Neural progenitor cell (in vitro differentiated cells): Measurements from ENCODE around the gene ZRANB3. TPM values are rescaled to one million over a fixed set of nuclear protein-coding genes. Genes with fewer than 3 reads are reported as not detected.

Experiments
- DNase-seq: peaks from one replicate; pipeline ENCODE4 v3.0.0-alpha.2; 2016; ENCODE audit warnings: low spot score
- H2AFZ ChIP-seq: fragments of 200-600 bp; sonication (generic); replicated peaks from 2 replicates; pipeline ENCODE4 v1.6.1; 2016; ENCODE audit warnings: antibody characterized with exemption
- H3F3A ChIP-seq: fragments of 200-600 bp; sonication (generic); 2 replicates; pipeline ENCODE4 v1.6.1; 2016; ENCODE audit warnings: antibody characterized with exemption, low read depth
- H3K27ac ChIP-seq: fragments of 200-600 bp; sonication (generic); 2 replicates; pipeline ENCODE4 v1.5.1; 2016; ENCODE audit warnings: mild to moderate bottlenecking
- H3K27me3 ChIP-seq: fragments of 200-600 bp; sonication (generic); 2 replicates; pipeline ENCODE4 v1.6.1; 2016; ENCODE audit warnings: mild to moderate bottlenecking, moderate library complexity
- H3K36me3 ChIP-seq: fragments of 200-600 bp; sonication (generic); 2 replicates; pipeline ENCODE4 v1.5.1; 2016
- H3K4me1 ChIP-seq: fragments of 200-600 bp; sonication (generic); 2 replicates; pipeline ENCODE4 v1.6.1; 2016; ENCODE audit warnings: mixed run types
- H3K4me2 ChIP-seq: fragments of 200-600 bp; sonication (generic); 2 replicates; pipeline ENCODE4 v1.6.1; 2016
- H3K4me3 ChIP-seq: fragments of 200-600 bp; sonication (generic); 2 replicates; pipeline ENCODE4 v1.5.1; 2016
- H3K79me2 ChIP-seq: fragments of 200-600 bp; sonication (generic); 2 replicates; pipeline ENCODE4 v1.6.1; 2016; ENCODE audit warnings: low read depth
- H3K9ac ChIP-seq: fragments of 200-600 bp; sonication (generic); 2 replicates; pipeline ENCODE4 v1.6.1; 2016
- H3K9me3 ChIP-seq: fragments of 200-600 bp; sonication (generic); 2 replicates; pipeline ENCODE4 v1.5.1; 2016; ENCODE audit warnings: low read depth
- H4K20me1 ChIP-seq: fragments of 200-600 bp; sonication (generic); 2 replicates; pipeline ENCODE4 v1.6.1; 2016; ENCODE audit warnings: low read depth
- H3K27ac Mint-ChIP-seq: 3 replicates; pipeline ENCODE4 v1.8.0; 2021; ENCODE audit warnings: mixed read lengths
- H3K27me3 Mint-ChIP-seq: 2 replicates; pipeline ENCODE4 v1.8.0; 2022; ENCODE audit warnings: low read depth, mild to moderate bottlenecking, inconsistent platforms, moderate library complexity, mixed read lengths; ENCODE audit not compliant: insufficient read depth
- H3K36me3 Mint-ChIP-seq: 3 replicates; pipeline ENCODE4 v1.8.0; 2021; ENCODE audit warnings: mixed read lengths
- H3K4me1 Mint-ChIP-seq: 3 replicates; pipeline ENCODE4 v1.8.0; 2021; ENCODE audit warnings: mixed read lengths
- H3K4me3 Mint-ChIP-seq: 3 replicates; pipeline ENCODE4 v1.8.0; 2021; ENCODE audit warnings: mild to moderate bottlenecking, moderate library complexity, mixed read lengths
- H3K9me3 Mint-ChIP-seq: 3 replicates; pipeline ENCODE4 v1.8.0; 2020; ENCODE audit warnings: mixed read lengths
- CTCF ChIP-seq: fragments of 200-600 bp; sonication (generic); IDR thresholded peaks from 2 replicates; pipeline ENCODE4 v1.5.1; 2017; ENCODE audit warnings: antibody characterized with exemption, mild to moderate bottlenecking
- EZH2 ChIP-seq: fragments of 200-600 bp; sonication (generic); IDR thresholded peaks from 2 replicates; pipeline ENCODE4 v1.6.1; 2017; ENCODE audit warnings: antibody characterized with exemption, mild to moderate bottlenecking, moderate library complexity
- EZH2phosphoT487 ChIP-seq: fragments of 200-600 bp; sonication (generic); IDR thresholded peaks from 2 replicates; pipeline ENCODE4 v1.6.1; 2017; ENCODE audit warnings: antibody characterized with exemption
- total RNA-seq: library from RNA; depleted of rRNA; stranded (reverse); fragments of >200 nt; gene quantifications from 2 replicates; pipeline ENCODE4 v1.2.3, GENCODE V29; 2015; ENCODE audit warnings: low replicate concordance

Gene ZRANB3
- total RNA-seq, 1 donor from 2014 or later, result 35.9 TPM

GRCh38 chr2:135257383-135258090 is 273.5 kb downstream of the ZRANB3 start:
- peaks cover 4% of the 10 kb centered on the region for H3K4me1 ChIP-seq
- peaks cover 5% of the 10 kb centered on the region for H3K4me1 Mint-ChIP-seq
- no peak overlapping the region for H3K27ac Mint-ChIP-seq
- H3K9me3 ChIP-seq, result no peaks in the 10 kb centered on the region
- H3K27ac ChIP-seq, result no peak overlapping the region
- DNase-seq, result no peak
- no peak overlapping the region for H3K4me2 ChIP-seq
- H3K4me3 ChIP-seq, result no peak overlapping the region
- H3K9me3 Mint-ChIP-seq, result no peaks in the 10 kb centered on the region
- TF ChIP-seq EZH2 (no peak), CTCF (no peak), EZH2phosphoT487 (no peak)
- H3K27me3 Mint-ChIP-seq, result peaks cover 2% of the 10 kb centered on the region
- H4K20me1 ChIP-seq, result no peaks in the 10 kb centered on the region
- no peak overlapping the region for H3K4me3 Mint-ChIP-seq
- H3K36me3 ChIP-seq, result no peaks in the 10 kb centered on the region
- no peaks in the 10 kb centered on the region for H3F3A ChIP-seq
- H2AFZ ChIP-seq, result no peak overlapping the region
- no peak overlapping the region for H3K9ac ChIP-seq
- H3K79me2 ChIP-seq, result no peaks in the 10 kb centered on the region
- H3K27me3 ChIP-seq, result no peaks in the 10 kb centered on the region
- H3K36me3 Mint-ChIP-seq, result peaks cover 5% of the 10 kb centered on the region

- Histone ChIP-seq H3K9ac (no peak overlapping the region), H3K9me3 (no peaks in the 10 kb centered on the region), H3K79me2 (no peaks in the 10 kb centered on the region), H3K36me3 (no peaks in the 10 kb centered on the region), H3K4me1 (peaks cover 4% of the 10 kb centered on the region), H4K20me1 (no peaks in the 10 kb centered on the region), H3K4me3 (no peak overlapping the region), H3K27ac (no peak overlapping the region), H2AFZ (no peak overlapping the region), H3F3A (no peaks in the 10 kb centered on the region), H3K27me3 (no peaks in the 10 kb centered on the region), H3K4me2 (no peak overlapping the region)
- Mint-ChIP-seq H3K9me3 (no peaks in the 10 kb centered on the region), H3K27ac (no peak overlapping the region), H3K36me3 (peaks cover 7% of the 10 kb centered on the region), H3K4me3 (no peak overlapping the region), H3K4me1 (peaks cover 5% of the 10 kb centered on the region), H3K27me3 (peaks cover 2% of the 10 kb centered on the region)
- TF ChIP-seq EZH2 (no peak), EZH2phosphoT487 (no peak)
- no peak for DNase-seq
Observed at GRCh38 chr2:135256531-135257260, 274.3 kb downstream of the ZRANB3 start.

GRCh38 chr2:135255208-135255607 is 275.8 kb downstream of the ZRANB3 start:
- H3K4me1 ChIP-seq, result peaks cover 4% of the 10 kb centered on the region
- no peak overlapping the region for H2AFZ ChIP-seq
- peak overlapping the region; percentile 40 for H3K27ac Mint-ChIP-seq
- H3K9me3 ChIP-seq, result no peaks in the 10 kb centered on the region
- no peak overlapping the region for H3K27ac ChIP-seq
- no peaks in the 10 kb centered on the region for H3K27me3 ChIP-seq
- H3K27me3 Mint-ChIP-seq, result peaks cover 2% of the 10 kb centered on the region
- no peaks in the 10 kb centered on the region for H4K20me1 ChIP-seq
- H3K36me3 ChIP-seq, result no peaks in the 10 kb centered on the region
- no peaks in the 10 kb centered on the region for H3F3A ChIP-seq
- TF ChIP-seq CTCF (no peak), EZH2phosphoT487 (no peak), EZH2 (no peak)
- H3K79me2 ChIP-seq, result no peaks in the 10 kb centered on the region
- peaks cover 18% of the 10 kb centered on the region for H3K36me3 Mint-ChIP-seq
- DNase-seq, result no peak
- H3K4me2 ChIP-seq, result no peak overlapping the region
- no peak overlapping the region for H3K9ac ChIP-seq
- H3K9me3 Mint-ChIP-seq, result peaks cover 7% of the 10 kb centered on the region
- H3K4me1 Mint-ChIP-seq, result peaks cover 5% of the 10 kb centered on the region
- no peak overlapping the region for H3K4me3 ChIP-seq
- no peak overlapping the region for H3K4me3 Mint-ChIP-seq
